Stomach (tissue), 9 donors: ENCODE data around the gene TIPARP. TPM values are rescaled to one million over a fixed set of nuclear protein-coding genes. Genes with fewer than 3 reads are reported as not detected.

Source experiments
- DNase-seq, 2 donors: peaks; one replicate each; pipeline versions ENCODE4 v3.0.0 to v3.0.0-alpha.2; 2013 to 2019
- H3K27ac ChIP-seq, 5 donors: fragments of 200-600 bp in 4 of 5; sonication (generic) in 4 of 5; one replicate each; pipeline ENCODE4 v1.5.1; 2013 to 2019; ENCODE audit warnings: mild to moderate bottlenecking in 1 of 5, moderate library complexity in 1 of 5
- H3K27me3 ChIP-seq, 3 donors: fragments of 200-600 bp; sonication (generic); one replicate each; pipeline ENCODE4 v1.5.1; 2017 to 2019; ENCODE audit warnings: mixed run types in 1 of 3
- H3K36me3 ChIP-seq, 4 donors: fragments of 200-600 bp; sonication (generic); 1 replicate in 3 of 4; 2 replicates in 1 of 4; pipeline ENCODE4 v1.5.1; 2016 to 2019
- H3K4me1 ChIP-seq, 4 donors: fragments of 200-600 bp; sonication (generic); one replicate each; pipeline ENCODE4 v1.5.1; 2016 to 2019
- H3K4me3 ChIP-seq, 4 donors: fragments of 200-600 bp; sonication (generic) in 3 of 4; one replicate each; pipeline ENCODE4 v1.5.1; 2016 to 2019; ENCODE audit warnings: mild to moderate bottlenecking in 1 of 4
- H3K9me3 ChIP-seq, 4 donors: fragments of 200-600 bp; sonication (generic); one replicate each; pipeline ENCODE4 v1.5.1; 2016 to 2019
- EP300 ChIP-seq: sonication (generic); formaldehyde crosslinking; IDR thresholded peaks from one replicate; pipeline ENCODE4 v1.6.1; 2017; ENCODE audit warnings: antibody characterized with exemption
- POLR2A ChIP-seq, 4 donors: fragments of 450-650 bp; IDR thresholded peaks; one replicate each; pipeline ENCODE4 v1.6.1; 2016; ENCODE audit warnings: antibody characterized with exemption in 4 of 4, control low read depth in 2 of 4, mild to moderate bottlenecking in 1 of 4, moderate library complexity in 1 of 4
- POLR2AphosphoS5 ChIP-seq, 3 donors: sonication (generic); formaldehyde crosslinking; IDR thresholded peaks; one replicate each; pipeline ENCODE4 v1.6.1; 2016; ENCODE audit warnings: antibody characterized with exemption in 3 of 3
- WGBS, 5 donors: extraction: QIAGEN DNeasy Blood & Tissue Kit in 3 of 5; methylation state at CpG; one replicate each; pipeline versions ENCODE4 v1.1.5 to v1.1.7; 2013 to 2018; 5-methylcytosine and 5-hydroxymethylcytosine counted together
- intact Hi-C: fragments of 100-400 bp; cut with DNase I; formaldehyde crosslinking; loops from one replicate; pipeline ENCODE4 v1.15.1; 2023; ENCODE audit warnings: low total_unique reads
- polyA plus RNA-seq, 3 donors: library from polyadenylated mRNA; stranded (reverse); fragments of 200-250 nt; gene quantifications; one replicate each; pipeline ENCODE4 v1.2.3, GENCODE V29; 2013
- total RNA-seq, 5 donors: library from RNA; depleted of rRNA; stranded (reverse); fragments of >200 nt; gene quantifications; one replicate each; pipeline versions ENCODE4 v1.1.0 to v1.2.3, GENCODE V29; 2014 to 2016
- TF ChIP-seq, protein P1 (sequence below), 7 experiments: fragments of 450-650 bp in 4 of 7; fragments of 200-600 bp in 3 of 7; sonication (generic) in 3 of 7; IDR thresholded peaks; one replicate each; pipeline ENCODE4 v1.5.1; 2016 to 2019; ENCODE audit warnings: antibody characterized with exemption in 7 of 7, control low read depth in 2 of 7, mild to moderate bottlenecking in 1 of 7
- donor health status: healthy with polysubstance abuse.
- donor health status: Bipolar disorder and iron deficiency.
- donor health status: healthy.

The TIPARP gene
- total and polyA plus RNA-seq, 8 donors = 7.2 to 73.4 (median 22.5) TPM

DNA sequence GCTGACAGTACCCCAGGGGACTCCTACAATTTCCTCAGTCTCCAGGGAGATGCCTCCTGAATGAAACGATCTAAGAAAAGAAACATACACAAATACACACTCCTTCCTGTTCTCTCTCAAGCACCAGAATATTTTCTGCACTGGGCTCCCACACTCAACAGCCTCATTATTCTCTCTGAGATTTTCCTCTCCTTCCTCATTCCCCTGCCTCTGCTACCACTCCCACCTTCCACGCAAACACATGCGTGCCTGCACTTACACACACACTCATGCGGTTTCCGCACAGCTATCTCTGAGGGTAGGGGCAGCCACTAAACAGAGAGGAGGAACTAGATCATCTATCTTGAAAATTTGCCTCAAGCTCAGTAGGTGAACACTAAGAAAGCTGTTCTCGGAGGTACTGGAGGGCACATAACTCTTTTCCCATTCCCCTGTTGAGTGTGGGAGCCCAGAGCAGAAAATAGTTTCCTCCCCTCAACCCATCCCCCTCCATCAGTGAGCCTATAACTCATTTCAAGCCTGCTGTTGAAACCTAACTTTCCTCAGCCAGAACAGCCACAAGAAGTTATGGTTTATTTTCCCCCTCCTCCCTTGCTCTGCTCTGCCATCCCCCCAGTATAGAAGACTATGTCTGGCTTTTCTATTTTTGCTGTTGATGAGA is 30.5 kb upstream of the TIPARP start:
- Histone ChIP-seq H3K9me3 (no peaks in the 10 kb centered on the region), H3K4me3 (no peak overlapping the region), H3K4me1 (peaks cover 0 to 13% (median 6%) of the 10 kb centered on the region in 4 donors), H3K27me3 (no peaks in the 10 kb centered on the region), H3K36me3 (no peaks in the 10 kb centered on the region), H3K27ac (no peak overlapping the region)
- intact Hi-C loops = no loop called here
- peak in 1 of 2 donors; percentile 60 for DNase-seq
- 20 to 27% (median 23%) methylated on average over 6 of the region's 6 CpGs for WGBS, 5 donors
- TF ChIP-seq POLR2A (IDR thresholded peaks at IDR 0.05) (no peak), EP300 (no peak), POLR2AphosphoS5 (IDR thresholded peaks at IDR 0.05) (no peak)
- TF ChIP-seq, protein P1, sequence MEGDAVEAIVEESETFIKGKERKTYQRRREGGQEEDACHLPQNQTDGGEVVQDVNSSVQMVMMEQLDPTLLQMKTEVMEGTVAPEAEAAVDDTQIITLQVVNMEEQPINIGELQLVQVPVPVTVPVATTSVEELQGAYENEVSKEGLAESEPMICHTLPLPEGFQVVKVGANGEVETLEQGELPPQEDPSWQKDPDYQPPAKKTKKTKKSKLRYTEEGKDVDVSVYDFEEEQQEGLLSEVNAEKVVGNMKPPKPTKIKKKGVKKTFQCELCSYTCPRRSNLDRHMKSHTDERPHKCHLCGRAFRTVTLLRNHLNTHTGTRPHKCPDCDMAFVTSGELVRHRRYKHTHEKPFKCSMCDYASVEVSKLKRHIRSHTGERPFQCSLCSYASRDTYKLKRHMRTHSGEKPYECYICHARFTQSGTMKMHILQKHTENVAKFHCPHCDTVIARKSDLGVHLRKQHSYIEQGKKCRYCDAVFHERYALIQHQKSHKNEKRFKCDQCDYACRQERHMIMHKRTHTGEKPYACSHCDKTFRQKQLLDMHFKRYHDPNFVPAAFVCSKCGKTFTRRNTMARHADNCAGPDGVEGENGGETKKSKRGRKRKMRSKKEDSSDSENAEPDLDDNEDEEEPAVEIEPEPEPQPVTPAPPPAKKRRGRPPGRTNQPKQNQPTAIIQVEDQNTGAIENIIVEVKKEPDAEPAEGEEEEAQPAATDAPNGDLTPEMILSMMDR (IDR thresholded peaks at IDR 0.05) = no peak

DNA sequence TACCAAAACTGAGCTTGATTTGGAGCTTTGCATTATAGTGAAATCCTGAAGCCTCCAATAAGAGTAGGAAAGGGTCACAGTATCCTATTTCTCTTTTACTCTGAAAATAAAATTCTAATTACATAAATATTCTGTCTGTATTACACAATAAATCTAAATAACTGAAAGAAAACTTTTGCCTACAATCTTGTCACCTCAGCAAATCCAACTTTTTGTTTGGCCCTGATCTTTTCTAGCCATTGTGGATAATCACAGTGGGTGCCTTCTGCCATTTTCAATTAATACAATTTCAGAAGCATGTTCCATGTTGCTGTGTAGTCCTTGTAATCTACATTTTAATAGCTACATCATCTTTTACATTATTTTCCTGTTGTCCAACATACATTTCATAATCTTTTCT is 29.4 kb upstream of the TIPARP start:
- TF ChIP-seq, protein P1 (IDR thresholded peaks at IDR 0.05) = no peak
- TF ChIP-seq POLR2AphosphoS5 (IDR thresholded peaks at IDR 0.05) (no peak), EP300 (no peak), POLR2A (IDR thresholded peaks at IDR 0.05) (no peak)
- intact Hi-C loops = no loop called here
- H3K9me3 ChIP-seq = no peaks in the 10 kb centered on the region

DNA sequence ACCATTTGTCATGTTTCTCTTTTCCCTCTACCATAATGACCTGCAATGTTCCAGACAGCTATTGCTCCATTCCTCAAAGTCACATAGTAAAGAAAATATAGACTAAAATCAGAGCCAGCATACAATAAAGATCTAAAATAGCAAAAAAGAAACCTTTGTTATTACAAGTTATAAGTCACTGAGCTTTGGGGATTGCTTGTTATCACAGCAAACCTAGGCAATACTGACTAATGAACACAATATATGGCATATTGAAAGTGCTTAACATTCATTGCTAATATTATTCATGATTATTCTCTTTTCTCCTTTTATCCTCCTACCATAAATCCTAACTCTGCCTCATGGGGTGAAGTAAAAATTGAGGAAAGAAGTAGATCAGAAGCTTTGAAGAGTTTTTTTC is 27.4 kb upstream of the TIPARP start:
- intact Hi-C loops = no loop called here
- no peaks in the 10 kb centered on the region for H3K9me3 ChIP-seq
- H3K36me3 ChIP-seq = no peaks in the 10 kb centered on the region
- TF ChIP-seq, protein P1 (IDR thresholded peaks at IDR 0.05) = no peak
- TF ChIP-seq POLR2AphosphoS5 (IDR thresholded peaks at IDR 0.05) (no peak), POLR2A (IDR thresholded peaks at IDR 0.05) (no peak), EP300 (no peak)
- DNase-seq = no peak
- no peak overlapping the region for H3K27ac ChIP-seq
- H3K4me3 ChIP-seq = no peak overlapping the region
- peaks cover 0 to 13% (median 6%) of the 10 kb centered on the region in 4 donors for H3K4me1 ChIP-seq
- no peaks in the 10 kb centered on the region for H3K27me3 ChIP-seq

More for the DNA sequence above, 29.4 kb upstream of the TIPARP start:
- H3K4me1 ChIP-seq = peaks cover 0 to 13% (median 6%) of the 10 kb centered on the region in 4 donors
- no peaks in the 10 kb centered on the region for H3K36me3 ChIP-seq
- H3K27ac ChIP-seq = no peak overlapping the region
- no peak overlapping the region for H3K4me3 ChIP-seq
- H3K27me3 ChIP-seq = no peaks in the 10 kb centered on the region
- no peak for DNase-seq

DNA sequence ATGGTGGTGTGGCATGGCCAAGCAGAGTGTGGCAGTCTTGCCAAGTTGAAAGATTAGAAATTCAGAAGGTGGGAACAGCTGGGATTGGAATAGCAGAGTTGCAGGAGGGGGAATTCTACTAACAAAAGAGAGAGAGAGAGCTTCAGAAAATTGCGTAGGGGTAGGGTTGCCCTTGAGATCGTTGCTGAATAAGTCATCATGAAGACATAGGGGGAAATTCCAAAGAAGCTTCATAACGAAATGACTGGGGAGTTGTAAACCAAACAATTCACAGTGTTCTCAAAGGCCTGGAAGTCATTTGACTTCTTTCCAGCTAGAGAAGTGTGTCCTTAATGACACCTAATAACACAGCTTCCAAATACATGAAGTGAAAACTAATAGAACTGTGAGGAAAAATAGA is 26.3 kb upstream of the TIPARP start:
- TF ChIP-seq, protein P1 (IDR thresholded peaks at IDR 0.05) = no peak
- TF ChIP-seq POLR2A (IDR thresholded peaks at IDR 0.05) (no peak), EP300 (no peak), POLR2AphosphoS5 (IDR thresholded peaks at IDR 0.05) (no peak)
- Histone ChIP-seq H3K27ac (no peak overlapping the region), H3K9me3 (no peaks in the 10 kb centered on the region), H3K4me1 (peaks cover 0 to 10% (median 4%) of the 10 kb centered on the region in 4 donors), H3K4me3 (no peak overlapping the region), H3K36me3 (no peaks in the 10 kb centered on the region), H3K27me3 (no peaks in the 10 kb centered on the region)
- 77 to 85% (median 80%) methylated on average over 3 of the region's 3 CpGs for WGBS, 5 donors
- DNase-seq = no peak
- intact Hi-C loops = no loop called here
